Dermis blood vessel endothelial cell (primary cell): ENCODE data around the gene DMGDH. TPM values are rescaled to one million over a fixed set of nuclear protein-coding genes. Genes with fewer than 3 reads are reported as not detected.
A peak's percentile ranks its signal among the peaks of the same experiment; 100 is the strongest.

ENCODE experiments used
- DNase-seq: peaks from one replicate; pipeline ENCODE4 v3.0.0; 2010
- total RNA-seq: library from RNA; depleted of rRNA; stranded (reverse); fragments of >200 nt; gene quantifications from 2 replicates; pipeline ENCODE4 v1.2.3, GENCODE V29; 2014

Gene DMGDH
- total RNA-seq, 1 donor from 2014 or later = 0.68 TPM

DNA sequence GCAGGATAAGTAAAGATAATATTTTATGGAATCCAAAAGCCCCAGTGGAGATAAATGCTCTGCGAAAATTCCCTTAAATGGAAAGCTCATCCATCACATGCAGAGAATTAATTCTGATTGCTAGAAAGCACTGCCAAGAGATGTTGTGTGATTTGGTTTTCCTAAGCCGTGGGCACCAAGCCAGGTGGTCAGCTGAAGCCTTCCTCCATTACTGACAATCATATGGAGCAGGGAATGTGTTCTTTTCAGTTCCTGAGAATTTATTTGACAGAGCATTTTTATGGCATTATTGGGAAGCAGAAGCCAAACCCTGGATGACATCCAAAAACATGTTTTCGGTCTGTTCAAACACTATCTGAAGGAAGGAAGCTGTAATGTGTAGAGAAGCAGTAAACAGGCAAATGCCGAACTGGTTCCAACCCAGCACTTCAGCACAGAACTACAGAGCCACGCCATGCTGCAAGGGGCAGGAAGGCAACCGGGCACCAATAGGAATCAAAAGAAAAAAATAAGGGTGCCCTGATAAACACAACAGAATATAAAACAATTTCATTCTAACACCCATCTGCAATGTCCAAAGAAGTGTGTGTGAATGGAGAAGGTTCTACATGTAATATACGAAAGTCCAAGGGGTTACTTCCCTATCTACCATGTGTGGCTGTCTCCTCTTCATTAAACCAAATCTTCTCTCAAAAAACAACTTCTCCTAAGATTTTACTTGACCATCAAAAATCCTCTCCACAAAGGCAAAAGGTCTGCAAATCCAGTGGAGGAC lies 96.6 kb downstream of the DMGDH start:
- peak; percentile 90 for DNase-seq

DNA sequence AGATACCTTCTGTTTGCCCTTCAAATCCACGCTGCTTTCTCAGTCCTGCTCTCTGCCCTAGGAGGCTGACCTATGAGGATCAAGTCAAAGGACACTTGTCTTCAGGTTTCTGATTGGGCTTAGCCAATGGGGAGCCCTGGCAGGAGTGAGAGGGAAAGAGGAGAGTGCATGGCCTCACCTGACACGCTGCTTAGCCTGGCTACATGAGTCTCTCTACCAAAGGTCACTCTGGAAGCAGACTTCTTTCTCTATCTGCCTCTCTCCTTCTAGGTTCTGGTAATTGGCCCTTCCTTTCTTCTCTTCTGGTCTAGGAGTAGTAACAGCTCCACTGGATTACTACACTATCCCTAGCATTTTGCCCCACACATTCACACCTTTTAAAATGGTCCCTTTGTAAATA lies 97.5 kb downstream of the DMGDH start:
- no peak for DNase-seq

DNA sequence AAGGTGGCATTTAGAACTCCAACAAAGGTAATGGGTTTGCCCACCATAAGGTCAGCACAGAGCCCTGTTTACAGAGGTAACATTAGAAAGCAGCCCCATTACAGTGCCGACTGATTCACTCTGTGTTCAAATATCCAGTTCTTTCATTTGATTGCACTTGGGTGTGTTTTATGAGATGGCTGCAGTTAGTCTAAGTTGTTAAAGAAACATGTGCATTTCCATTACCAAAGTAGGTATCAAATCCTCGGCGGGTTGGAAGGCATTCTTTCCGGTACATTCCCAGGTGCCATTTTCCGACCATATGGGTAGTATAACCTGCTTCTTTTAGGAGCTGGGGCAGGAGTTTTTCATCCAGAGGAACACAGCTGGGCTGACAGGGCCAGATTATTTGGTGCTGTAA lies 100.7 kb downstream of the DMGDH start:
- DNase-seq = no peak

DNA sequence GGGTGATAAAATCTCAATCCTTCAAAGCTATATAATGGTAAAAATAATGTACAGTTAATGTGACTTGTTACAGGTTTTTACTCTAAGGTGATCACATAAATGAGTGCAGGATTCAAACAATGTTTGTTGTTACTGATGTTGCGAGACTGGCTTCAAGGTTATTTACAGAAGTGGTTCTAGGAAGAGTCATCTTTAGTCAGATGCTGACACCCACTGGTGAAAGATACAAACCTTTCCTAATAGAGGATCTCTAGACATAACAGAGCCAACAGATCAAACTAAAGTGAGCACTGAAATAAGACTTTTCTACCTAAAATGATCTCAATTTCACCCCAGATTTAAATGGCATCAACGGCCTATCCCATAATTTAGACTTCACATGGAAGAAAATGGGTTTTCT lies 104.6 kb downstream of the DMGDH start:
- DNase-seq = peak; percentile 81

DNA sequence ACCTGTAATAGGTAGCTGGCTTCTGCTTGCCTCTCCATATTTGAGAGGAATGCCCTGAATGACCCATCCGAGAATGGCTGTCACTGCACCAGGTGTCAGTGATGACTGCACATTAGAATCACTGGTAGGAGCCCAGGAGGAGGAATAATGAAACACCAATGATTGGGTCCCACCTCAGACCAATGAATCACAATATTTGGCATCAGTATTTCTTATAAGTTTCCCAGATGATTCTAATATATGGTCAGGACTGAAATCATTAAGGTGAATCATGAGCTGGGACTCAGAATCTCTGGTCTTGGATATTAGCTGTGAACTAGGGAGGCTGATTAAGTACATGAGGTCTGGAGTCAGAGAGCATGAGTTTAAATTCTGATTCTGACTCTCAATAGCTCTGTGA lies 107.7 kb downstream of the DMGDH start:
- no peak for DNase-seq

DNA sequence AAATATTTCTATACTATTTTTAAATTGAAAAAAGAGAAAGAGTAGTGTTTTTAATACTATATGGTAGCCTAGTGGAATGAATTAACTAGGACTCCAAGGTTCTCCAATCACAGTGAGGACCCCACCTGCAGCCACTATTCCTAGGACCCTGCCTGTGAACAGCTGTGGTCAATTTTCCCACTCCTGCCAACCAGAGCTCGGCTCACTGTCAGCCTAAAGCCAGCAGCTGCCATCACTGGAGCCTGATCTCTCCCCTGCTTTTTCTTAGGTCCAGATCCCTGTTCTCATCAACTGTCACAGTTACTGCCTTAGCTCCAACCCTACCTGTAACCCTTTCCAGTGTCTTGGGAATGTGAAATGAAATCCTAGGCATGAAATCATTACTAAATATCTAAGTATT lies 109.7 kb downstream of the DMGDH start:
- no peak for DNase-seq

DNA sequence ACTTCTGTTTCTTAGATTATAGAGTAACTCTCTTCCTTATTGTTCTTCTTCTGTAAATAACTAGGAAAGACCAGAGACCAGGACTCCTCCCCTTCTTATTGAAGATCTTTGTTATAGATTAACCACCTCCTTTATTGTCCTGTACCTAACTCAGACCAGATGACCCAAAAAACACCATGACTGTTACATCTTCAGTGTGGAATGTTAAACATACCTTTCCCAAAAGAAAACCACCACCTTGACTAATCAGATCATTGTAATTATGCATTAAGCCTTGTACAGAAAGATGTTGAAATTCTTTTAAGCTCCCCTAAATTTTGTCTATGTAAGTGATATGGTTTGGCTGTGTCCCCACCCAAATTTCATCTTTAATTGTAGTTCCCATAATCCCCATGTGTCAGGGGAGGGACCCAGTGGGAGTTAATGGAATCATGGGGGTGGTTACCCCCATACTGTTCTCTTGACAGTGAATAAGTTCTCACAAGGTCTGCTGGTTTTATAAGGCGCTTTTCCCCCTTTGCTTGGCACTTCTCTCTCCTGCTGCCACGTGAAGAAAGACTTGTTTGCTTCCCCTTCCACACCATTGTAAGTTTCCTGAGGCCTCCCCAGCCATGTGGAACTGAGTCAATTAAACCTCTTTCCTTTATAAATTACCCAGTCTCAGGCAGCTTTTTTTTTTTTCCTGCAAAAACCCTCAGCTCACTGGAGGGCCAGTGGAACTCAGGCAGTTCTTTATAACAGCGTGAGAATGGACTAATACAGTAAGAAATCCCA lies 110.6 kb downstream of the DMGDH start:
- DNase-seq = no peak

DNA sequence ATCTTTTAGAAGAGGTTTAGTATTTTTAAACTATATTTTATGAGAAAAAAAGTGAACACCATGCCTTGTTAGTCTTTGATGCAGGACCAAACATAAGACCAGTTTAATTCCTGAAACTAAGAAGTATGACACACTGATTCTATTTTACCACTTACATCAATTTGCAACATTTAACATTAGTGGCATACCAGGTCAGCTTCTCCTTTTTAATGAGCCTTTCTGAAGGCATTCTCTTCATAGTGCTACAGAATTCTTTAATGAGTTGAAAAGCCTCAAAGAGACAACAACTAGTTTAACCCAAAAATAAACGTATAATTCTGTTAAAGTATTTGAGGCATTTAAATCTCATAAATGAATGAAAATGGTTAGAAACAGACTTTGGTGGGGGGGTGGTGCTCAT lies 112.6 kb downstream of the DMGDH start:
- DNase-seq = no peak

DNA sequence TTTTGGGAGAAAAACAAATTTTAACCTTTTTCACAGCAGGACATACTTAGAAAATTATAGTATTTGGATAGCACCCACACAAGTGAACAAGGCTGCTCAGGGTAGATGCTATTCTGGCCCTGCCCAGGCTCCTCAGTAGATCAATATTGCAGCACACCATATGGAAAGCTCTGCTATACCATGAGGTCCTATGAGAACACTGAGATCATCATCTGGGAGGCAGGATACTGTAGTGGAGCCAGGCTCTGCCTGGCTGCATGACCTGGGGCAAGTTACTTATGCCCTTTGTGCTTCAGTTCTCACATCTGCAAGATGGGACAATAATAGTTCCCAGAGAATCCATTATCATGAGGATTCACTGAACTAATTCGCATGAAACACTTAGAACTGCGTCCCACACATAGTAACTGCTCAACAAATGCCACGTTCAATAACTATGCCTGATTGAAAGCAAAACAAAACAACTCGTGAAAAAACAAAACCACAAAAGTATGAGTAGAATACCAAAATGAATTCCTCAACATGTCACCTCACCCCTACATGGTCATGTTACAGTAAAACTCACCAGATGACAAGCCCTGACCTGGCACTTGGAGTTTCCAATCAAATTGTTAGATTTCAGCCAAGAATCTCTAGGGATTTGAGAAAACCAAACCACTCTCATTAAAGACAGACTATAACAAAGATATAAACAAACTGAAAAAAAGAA lies 116.2 kb downstream of the DMGDH start:
- DNase-seq = no peak

Other genes with a start within 250 kb of the DMGDH start
- 15.7 and 17.9 TPM in 2 replicates for gene ARSB, start 84.4 kb downstream of the DMGDH start, total RNA-seq
- 5.4 and 18.7 TPM in 2 replicates for gene BHMT2, start 93 bp upstream of the DMGDH start, total RNA-seq
- 0.28 TPM in 1 of 2 replicates, not detected in the other for gene BHMT, start 42.1 kb upstream of the DMGDH start, total RNA-seq
- gene JMY, start 166.5 kb upstream of the DMGDH start, total RNA-seq = 12.5 and 13.8 TPM in 2 replicates